Renal pelvis (tissue), 4 donors: ENCODE measurements around the gene ID3. TPM values are rescaled to one million over a fixed set of nuclear protein-coding genes. Genes with fewer than 3 reads are reported as not detected.

ENCODE experiments used
- DNase-seq: peaks from one replicate; pipeline ENCODE4 v3.0.0-alpha.2; 2013
- polyA plus RNA-seq, 3 donors: library from polyadenylated mRNA; unstranded; fragments of 120-200 nt; gene quantifications; one replicate each; pipeline ENCODE4 v1.2.1, GENCODE V29; 2013; ENCODE audit not compliant: insufficient read length in 3 of 3

The ID3 gene
- polyA plus RNA-seq, 3 donors: 319 to 396 (median 378) TPM

GRCh38 chr1:23531562-23532094 is 27.7 kb downstream of the ID3 start:
- no peak for DNase-seq

DNA sequence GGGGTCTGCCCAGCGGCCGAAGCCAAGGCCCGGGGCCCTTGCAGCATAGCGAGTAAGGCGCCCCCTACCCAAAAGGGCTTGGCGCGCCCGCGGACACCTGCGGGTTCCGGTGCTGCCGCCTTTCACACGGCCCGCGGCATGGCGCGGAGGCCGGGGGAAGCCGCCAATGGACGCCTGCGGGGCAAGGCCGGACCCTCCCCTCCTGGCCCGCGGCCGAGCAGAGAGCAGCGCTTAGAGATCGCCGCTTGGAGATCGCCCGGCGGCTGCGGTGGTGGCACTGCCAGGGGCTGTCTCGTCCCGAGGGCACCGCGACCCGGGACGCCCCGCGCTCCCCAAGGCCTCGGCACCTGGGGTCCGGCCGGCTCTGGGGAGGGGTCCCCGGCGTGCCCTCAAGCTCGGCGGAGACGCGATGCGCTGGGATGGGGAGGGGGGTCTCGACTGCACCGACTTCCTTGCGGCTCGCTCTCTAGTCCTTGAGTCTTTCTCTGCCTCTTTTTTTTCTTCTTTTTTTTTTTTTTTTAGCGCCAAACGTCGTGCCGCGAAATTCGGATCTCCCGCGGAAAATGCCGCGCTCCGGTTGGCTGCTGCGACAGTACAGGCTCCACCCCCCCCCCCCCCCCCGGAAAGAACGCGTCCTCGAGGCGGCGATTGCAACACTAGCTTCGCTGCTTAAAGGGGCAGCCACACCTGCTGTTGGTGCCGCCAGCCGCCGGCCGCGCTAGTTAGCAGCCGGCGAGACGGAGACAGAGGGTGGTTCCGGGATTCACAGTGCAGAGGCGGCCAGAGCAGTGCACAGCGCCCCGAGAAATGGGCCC is 28.3 kb downstream of the ID3 start, which contains the start of gene E2F2:
Gene E2F2 (minus strand): TSS at position 487 of the 815 bp plus-strand sequence. CDS start 440 bp downstream, at position 47.
- peak; percentile 88 for DNase-seq

DNA sequence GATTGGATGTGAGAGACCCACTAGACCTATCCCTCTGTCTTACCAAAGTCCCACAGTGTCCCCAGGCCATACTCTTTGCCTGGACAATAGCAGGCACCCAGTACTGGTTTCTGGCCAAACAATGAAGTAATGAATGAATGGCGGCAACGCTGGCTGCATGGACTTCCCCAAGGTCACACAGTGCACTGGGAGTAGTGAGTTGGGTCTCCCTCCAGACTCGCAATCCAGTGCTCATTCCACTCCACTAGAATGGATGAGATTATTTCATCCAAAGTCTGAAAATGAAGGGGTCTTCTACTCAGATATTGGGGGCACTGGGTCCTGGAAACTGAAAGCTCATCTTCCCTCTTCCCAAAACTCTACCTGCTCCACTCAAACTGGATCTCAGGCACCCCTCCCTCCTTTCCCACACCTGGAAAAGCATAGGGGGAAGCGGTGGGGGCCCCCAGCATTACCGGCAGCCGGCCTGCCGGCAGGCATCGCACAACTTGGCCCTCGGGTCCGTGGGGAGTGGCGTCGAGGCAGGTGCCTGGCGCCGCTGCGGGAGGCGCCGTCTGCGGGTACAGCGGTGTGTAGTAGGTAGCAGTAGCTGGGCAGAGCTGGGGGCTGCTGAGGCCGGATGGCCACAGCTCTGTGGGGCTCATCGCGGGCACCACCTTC is 29.1 kb downstream of the ID3 start:
- DNase-seq: no peak

DNA sequence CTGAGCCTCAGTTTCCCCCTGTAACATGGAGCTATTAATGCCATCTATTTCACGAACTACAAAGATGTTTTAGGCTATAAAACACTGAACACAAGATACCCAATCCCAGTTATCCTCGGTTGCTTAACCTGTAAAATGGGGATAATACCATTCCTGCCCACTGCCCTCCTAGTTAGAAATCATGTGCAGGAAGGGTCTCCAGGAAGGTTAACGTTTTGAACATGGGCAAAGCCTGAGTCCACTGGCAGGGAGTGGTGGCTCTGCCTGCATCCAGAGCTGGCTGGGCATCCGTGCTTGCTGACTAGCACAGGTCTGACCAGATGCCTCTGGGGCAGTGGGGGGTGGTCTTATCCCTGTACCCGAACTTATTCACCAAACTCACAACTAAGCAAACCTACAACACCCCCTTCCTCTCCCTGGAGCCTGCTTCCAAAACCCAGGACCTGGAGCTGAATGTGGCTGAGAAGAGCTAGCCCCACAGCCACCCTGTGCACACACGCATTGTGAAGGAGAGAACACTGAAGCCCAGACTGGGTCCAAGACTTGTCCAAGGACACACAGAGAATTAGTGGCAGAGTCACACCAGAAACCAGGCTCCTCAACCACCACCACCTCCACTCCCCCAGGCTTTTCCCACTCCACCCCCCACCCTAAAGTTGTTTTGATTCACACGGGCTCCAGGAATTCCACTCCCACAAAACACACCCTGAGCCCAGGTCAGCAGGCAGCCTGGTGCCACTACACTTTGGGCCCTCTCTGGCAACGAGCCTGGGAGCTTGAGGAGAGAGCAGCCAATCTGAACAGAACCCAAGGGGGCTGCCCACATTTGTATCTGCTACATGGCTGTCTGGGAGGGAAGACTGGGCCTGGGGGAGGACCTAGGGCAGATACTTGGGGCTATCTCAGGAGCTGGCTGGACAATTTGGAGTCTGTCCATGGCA is 29.9 kb downstream of the ID3 start:
- DNase-seq: no peak

DNA sequence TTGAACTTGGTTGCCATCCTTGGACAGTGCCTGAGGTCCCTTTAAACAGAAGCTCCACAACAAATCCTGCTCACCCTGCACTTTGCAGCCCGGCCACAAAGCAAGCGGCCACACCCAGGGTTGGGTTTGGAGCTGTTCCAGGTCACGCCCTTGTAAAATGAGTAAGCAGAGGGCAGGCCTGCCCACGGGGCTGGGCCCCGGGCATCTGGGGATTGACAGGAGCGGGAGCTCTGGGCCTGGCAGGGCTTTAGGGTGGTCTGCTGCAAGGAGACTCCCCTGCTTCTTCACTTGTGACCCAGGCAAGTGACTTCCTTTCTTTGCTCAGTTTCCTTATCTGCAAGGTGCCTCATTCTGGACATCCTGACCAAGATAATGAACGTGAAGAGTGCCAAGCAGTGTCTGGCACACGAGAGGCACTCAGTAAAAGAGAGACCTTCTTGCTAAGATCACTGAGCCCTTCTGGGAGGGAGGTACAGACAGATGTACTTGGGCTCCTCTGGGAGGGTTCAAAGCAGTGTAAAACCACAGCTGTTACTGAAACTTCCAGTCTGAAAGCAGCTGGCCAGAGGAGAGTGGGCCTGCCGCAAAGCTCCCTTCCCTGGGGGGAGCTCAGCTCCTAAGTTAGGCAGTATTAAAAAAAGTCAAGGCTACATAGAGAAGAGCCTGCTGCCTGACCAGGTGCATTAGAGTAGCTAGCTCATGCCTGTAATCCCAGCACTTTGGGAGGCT is 30.9 kb downstream of the ID3 start:
- DNase-seq: no peak

DNA sequence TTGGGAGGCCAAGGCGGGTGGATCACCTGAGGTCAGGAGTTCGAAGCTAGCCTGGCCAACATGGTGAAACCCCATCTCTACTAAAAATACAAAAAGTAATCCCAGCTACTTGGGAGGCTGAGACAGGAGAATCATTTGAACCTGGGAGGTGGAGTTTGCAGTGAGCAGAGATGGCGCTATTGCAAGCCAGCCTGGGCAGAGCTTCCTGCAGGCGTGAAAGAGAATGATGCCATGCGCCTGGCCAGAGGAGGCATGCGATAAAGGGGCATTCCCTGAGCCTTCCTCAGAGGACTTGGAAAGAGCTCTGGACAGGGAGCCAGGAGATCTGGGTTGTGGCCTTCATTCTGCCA is 31.4 kb downstream of the ID3 start:
- DNase-seq: no peak

DNA sequence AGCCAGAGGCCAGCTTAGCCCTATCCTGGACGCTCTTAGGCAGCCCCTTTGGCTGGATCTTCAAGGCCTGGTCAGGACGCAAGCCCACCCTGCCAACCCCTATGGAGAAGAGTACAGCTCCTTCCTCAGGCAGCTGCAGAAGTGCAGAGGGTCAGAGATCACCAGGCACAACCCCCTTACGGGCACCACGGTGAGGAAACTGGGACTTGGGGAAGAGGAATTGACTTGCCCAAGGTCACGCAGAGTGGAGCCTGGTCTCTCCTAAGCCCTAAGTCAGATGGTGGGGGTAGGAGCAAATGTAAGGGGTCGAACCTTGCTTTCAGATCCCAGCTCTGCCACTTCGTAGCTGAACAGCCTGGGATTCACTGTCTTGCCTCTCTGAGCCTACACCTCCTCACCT is 31.9 kb downstream of the ID3 start:
- no peak for DNase-seq

DNA sequence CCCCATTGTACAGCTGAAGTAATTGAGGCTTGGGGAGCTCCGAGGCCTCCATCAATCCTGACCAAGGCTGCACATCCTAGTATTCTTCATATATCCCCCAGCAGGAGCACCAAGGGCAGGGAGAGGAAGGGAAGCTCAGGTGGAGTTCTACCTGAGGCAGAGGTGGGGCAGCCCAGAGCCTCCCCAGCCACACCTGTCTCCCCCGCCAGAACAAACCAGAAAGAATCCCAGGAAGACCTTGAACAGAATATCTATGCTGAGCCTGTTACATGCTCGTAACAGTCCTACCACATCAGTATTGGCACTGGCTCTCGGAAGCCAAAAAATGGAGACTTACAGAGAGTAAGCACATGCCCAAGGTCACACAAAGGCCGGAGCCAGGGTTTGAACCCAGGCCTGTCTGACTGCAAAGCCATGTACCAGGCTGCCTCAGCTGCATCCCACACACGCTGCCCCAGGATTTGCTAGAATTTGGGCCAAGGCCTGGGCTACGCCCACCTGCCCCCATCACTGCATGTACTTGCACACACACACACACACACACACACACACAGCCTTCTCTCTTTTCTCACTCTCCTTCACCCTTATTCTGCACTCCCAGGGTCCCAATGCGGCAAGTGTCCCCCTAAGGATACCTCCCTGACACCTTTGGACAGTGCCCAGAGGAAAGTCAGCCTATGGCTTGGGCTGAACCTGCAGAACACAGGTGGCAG is 32.8 kb downstream of the ID3 start:
- DNase-seq: no peak

GRCh38 chr1:23525558-23526250 is 33.6 kb downstream of the ID3 start:
- DNase-seq: no peak

GRCh38 chr1:23524716-23525401 is 34.4 kb downstream of the ID3 start:
- DNase-seq: no peak

DNA sequence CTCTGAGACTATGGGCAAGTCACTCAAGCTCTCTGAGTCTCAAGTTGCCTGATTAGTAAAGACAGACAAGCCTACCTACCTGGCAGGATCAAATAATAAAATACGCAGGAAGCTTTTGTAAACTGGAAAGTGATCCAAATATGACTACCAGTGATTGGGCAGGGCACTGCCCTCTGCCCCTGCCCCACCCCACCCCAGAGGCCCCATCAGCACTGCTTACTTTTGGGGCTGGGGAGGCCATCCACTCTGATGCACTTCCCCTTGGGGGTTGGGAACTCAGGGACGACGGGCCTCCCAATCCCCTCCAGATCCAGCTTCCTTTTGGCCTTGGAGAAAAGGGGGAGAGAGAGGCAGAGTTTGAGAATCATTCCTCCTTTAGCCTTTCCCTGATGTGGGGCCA is 35.1 kb downstream of the ID3 start:
- DNase-seq: no peak

- no peak for DNase-seq
Measured at GRCh38 chr1:23522244-23522982, 36.9 kb downstream of the ID3 start.

DNA sequence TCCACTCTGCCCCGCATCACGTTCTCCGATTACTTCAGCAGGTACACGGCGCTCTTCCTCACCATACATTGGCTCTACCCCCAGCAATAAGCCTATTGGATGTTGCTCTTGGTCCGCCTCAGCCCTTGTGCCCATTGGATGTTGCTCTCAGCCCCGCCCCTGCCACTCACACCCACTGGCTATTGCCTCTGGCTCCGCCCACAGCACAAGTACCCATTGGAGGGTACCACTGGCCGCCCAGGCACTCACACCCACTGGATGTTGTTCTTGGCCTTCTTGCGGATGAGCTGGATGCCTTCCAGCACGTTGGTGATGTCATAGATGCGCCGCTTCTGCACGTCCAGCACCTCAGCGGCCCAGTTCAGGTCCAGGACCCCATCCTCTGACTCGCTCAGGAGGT is 37.7 kb downstream of the ID3 start:
- no peak for DNase-seq

DNA sequence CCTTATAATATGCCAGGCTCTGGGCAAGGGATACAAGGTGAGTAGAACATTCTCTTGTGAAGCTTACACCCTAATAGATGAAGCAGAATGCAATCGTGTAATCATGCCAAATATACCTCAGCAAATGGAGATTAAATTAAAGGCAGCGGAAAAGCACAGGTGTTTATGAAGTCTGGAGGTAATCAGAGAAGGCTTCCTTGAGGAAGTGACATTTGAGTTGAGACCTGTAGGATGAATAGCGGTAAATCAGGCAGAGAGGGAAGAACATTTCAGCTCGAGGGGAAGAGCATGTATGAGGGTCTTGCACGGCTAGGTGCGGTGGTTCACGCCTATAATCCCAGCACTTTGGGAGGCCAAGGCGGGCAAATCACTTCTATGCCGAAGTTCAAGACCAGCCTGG is 41.7 kb downstream of the ID3 start:
- DNase-seq: no peak

DNA sequence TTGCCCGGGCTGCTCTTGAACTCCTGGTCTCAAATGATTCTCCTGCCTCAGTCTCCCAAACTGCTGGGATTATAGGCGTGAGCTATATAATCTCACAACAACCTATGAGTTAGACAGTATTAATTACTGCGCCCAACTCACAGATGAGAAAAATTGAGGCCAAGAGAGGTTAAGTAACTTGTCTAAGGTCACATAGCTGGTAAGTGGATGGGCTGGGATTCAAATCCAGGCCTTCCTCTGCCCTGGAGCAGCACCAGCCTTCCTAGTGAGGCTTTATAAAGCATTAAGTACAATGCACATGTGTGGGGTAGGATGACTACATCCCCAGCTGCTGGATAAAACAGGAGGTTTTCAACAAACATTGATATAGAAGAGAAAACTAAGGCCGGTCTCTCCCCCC is 43.4 kb downstream of the ID3 start:
- DNase-seq: no peak

GRCh38 chr1:23514111-23514679 is 45.1 kb downstream of the ID3 start:
- DNase-seq: no peak

- DNase-seq: no peak
Measured at GRCh38 chr1:23509896-23510295, 49.4 kb downstream of the ID3 start.
